Nephron (organoid): ENCODE results near the gene SMIM45.
A peak's percentile ranks its signal among the peaks of the same experiment; 100 is the strongest.

ENCODE experiments used
- H3K27ac Mint-ChIP-seq, 3 experiments: 2 replicates each; pipeline ENCODE4 v1.8.0; 2020; ENCODE audit warnings: mixed read lengths in 3 of 3, mild to moderate bottlenecking in 2 of 3, moderate library complexity in 1 of 3
- H3K27me3 Mint-ChIP-seq: 2 replicates; pipeline ENCODE4 v1.8.0; 2021; ENCODE audit warnings: low read depth, mild to moderate bottlenecking, moderate library complexity, mixed read lengths
- H3K36me3 Mint-ChIP-seq: 2 replicates; pipeline ENCODE4 v1.8.0; 2020; ENCODE audit warnings: low read depth, mixed read lengths
- H3K4me1 Mint-ChIP-seq: 2 replicates; pipeline ENCODE4 v1.8.0; 2020; ENCODE audit warnings: mixed read lengths
- H3K4me3 Mint-ChIP-seq, 3 experiments: 2 replicates each; pipeline ENCODE4 v1.8.0; 2020; ENCODE audit warnings: mild to moderate bottlenecking in 3 of 3, mixed read lengths in 3 of 3, moderate library complexity in 2 of 3
- H3K9me3 Mint-ChIP-seq: 2 replicates; pipeline ENCODE4 v1.8.0; 2020; ENCODE audit warnings: mixed read lengths
- TF ChIP-seq, protein P1 (sequence below), 3 experiments: fragments of 200-600 bp; sonication (generic); IDR thresholded peaks; one replicate each; pipeline ENCODE4 v1.5.0; 2021; ENCODE audit warnings: antibody characterized with exemption in 3 of 3; ENCODE audit not compliant: unreplicated experiment in 3 of 3

SMIM45 gene

GRCh38 chr22:41923595-41924276, 28.2 kb upstream of the SMIM45 start:
- Mint-ChIP-seq H3K4me3 (no peak overlapping the region), H3K27me3 (peaks cover 55% of the 10 kb centered on the region), H3K9me3 (no peaks in the 10 kb centered on the region), H3K4me1 (peaks cover 8% of the 10 kb centered on the region), H3K27ac (no peak overlapping the region), H3K36me3 (no peaks in the 10 kb centered on the region)
- TF ChIP-seq, protein P1, sequence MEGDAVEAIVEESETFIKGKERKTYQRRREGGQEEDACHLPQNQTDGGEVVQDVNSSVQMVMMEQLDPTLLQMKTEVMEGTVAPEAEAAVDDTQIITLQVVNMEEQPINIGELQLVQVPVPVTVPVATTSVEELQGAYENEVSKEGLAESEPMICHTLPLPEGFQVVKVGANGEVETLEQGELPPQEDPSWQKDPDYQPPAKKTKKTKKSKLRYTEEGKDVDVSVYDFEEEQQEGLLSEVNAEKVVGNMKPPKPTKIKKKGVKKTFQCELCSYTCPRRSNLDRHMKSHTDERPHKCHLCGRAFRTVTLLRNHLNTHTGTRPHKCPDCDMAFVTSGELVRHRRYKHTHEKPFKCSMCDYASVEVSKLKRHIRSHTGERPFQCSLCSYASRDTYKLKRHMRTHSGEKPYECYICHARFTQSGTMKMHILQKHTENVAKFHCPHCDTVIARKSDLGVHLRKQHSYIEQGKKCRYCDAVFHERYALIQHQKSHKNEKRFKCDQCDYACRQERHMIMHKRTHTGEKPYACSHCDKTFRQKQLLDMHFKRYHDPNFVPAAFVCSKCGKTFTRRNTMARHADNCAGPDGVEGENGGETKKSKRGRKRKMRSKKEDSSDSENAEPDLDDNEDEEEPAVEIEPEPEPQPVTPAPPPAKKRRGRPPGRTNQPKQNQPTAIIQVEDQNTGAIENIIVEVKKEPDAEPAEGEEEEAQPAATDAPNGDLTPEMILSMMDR (IDR thresholded peaks at IDR 0.05; ENCODE audit: unreplicated experiment in 3 of 3), result no peak

GRCh38 chr22:41925783-41926460, 26.0 kb upstream of the SMIM45 start:
- Mint-ChIP-seq H3K4me1 (peaks cover 13% of the 10 kb centered on the region), H3K27me3 (peaks cover 50% of the 10 kb centered on the region), H3K36me3 (no peaks in the 10 kb centered on the region), H3K27ac (no peak overlapping the region), H3K4me3 (peak overlapping the region; percentile 55 to 62 (median 60)), H3K9me3 (no peaks in the 10 kb centered on the region)
- TF ChIP-seq, protein P1 (IDR thresholded peaks at IDR 0.05; ENCODE audit: unreplicated experiment in 3 of 3), result peak; percentile 52 to 58 (median 52)

DNA sequence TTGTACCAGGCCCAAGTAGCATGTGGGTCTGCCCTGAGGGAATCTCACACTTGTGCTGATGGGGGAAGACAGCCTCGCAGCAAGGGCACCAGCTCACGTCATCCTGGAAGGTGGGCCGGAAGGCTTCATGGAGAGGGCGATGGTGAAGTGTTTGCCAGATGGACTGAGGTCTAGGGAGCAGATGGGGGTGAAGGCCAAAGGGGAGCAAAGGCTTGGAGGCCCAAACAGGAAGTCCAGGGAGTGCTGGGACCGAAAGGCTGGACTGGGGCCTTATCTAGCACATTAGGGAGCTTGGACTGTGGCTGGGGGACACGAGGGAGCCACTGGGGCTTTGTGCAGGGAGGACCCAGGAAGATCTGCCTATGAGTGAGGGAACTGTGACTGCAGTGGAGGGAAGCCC, 24.1 kb upstream of the SMIM45 start:
- TF ChIP-seq, protein P1 (IDR thresholded peaks at IDR 0.05; ENCODE audit: unreplicated experiment in 3 of 3), result no peak
- Mint-ChIP-seq H3K36me3 (no peaks in the 10 kb centered on the region), H3K4me1 (peaks cover 13% of the 10 kb centered on the region), H3K4me3 (peak overlapping the region in 2 of 3 experiments; percentile 29 to 69), H3K27ac (no peak overlapping the region), H3K9me3 (no peaks in the 10 kb centered on the region), H3K27me3 (peaks cover 42% of the 10 kb centered on the region)

- peaks cover 13% of the 10 kb centered on the region for H3K4me1 Mint-ChIP-seq
- TF ChIP-seq, protein P1 (IDR thresholded peaks at IDR 0.05; ENCODE audit: unreplicated experiment in 3 of 3), result no peak
- peak overlapping the region in 1 of 3 experiments; percentile 40 for H3K4me3 Mint-ChIP-seq
- H3K36me3 Mint-ChIP-seq, result no peaks in the 10 kb centered on the region
- H3K27me3 Mint-ChIP-seq, result peaks cover 42% of the 10 kb centered on the region
- H3K27ac Mint-ChIP-seq, result peak overlapping the region in 1 of 3 experiments; percentile 30
- no peaks in the 10 kb centered on the region for H3K9me3 Mint-ChIP-seq
Observed at GRCh38 chr22:41928593-41929417, 23.1 kb upstream of the SMIM45 start.

DNA sequence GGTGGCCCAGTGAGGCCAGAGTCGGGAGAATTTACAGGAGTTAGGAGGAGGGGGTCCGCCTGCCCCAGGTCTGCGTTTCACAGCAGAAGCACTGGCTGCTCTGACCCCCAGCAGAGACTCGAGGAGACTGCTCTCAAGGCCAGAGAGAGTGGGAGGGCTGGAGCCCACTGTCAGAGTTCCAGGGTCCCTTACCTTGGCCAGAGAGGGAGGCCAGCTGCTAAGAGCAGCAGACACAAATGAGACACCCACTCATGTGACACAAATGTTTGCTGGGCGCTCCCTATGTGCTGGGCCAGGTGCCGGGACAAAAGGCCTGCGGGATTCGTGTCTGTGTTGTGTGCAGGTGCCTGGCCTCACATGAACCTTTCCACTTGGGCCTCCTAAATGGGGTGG, 22.5 kb upstream of the SMIM45 start:
- H3K27ac Mint-ChIP-seq, result peak overlapping the region in 1 of 3 experiments; percentile 30
- H3K4me1 Mint-ChIP-seq, result peaks cover 13% of the 10 kb centered on the region
- no peaks in the 10 kb centered on the region for H3K9me3 Mint-ChIP-seq
- H3K27me3 Mint-ChIP-seq, result peaks cover 42% of the 10 kb centered on the region
- TF ChIP-seq, protein P1 (IDR thresholded peaks at IDR 0.05; ENCODE audit: unreplicated experiment in 3 of 3), result no peak
- no peaks in the 10 kb centered on the region for H3K36me3 Mint-ChIP-seq
- no peak overlapping the region for H3K4me3 Mint-ChIP-seq
